H9 (cell line): ENCODE data around the gene YBX1. TPM values are rescaled to one million over a fixed set of nuclear protein-coding genes. Genes with fewer than 3 reads are reported as not detected.
A peak's percentile ranks its signal among the peaks of the same experiment; 100 is the strongest.

Source experiments
- DNase-seq: peaks from one replicate; pipeline ENCODE4 v3.0.0-alpha.2; 2017
- H2AFZ ChIP-seq: one replicate; pipeline ENCODE4 v1.6.1; 2013; ENCODE audit warnings: mild to moderate bottlenecking, low read length, control low read depth, moderate library complexity
- H2AK5ac ChIP-seq: 2 replicates; pipeline ENCODE4 v1.6.1; 2013; ENCODE audit warnings: low read length, control low read depth, mixed read lengths; ENCODE audit not compliant: insufficient read length
- H2BK120ac ChIP-seq: one replicate; pipeline ENCODE4 v1.6.1; 2013; ENCODE audit warnings: low read depth, mild to moderate bottlenecking, low read length, control low read depth, inconsistent platforms; ENCODE audit not compliant: poor library complexity, severe bottlenecking
- H2BK12ac ChIP-seq: 2 replicates; pipeline ENCODE4 v1.6.1; 2013; ENCODE audit warnings: low read length, control low read depth, mixed read lengths, low read depth; ENCODE audit not compliant: insufficient read length
- H2BK15ac ChIP-seq: 2 replicates; pipeline ENCODE4 v1.6.1; 2013; ENCODE audit warnings: low read depth, low read length, control low read depth
- H2BK20ac ChIP-seq: one replicate; pipeline ENCODE4 v1.6.1; 2013; ENCODE audit warnings: low read depth, mild to moderate bottlenecking, low read length, control low read depth, inconsistent platforms; ENCODE audit not compliant: poor library complexity, severe bottlenecking
- H2BK5ac ChIP-seq: 2 replicates; pipeline ENCODE4 v1.6.1; 2013; ENCODE audit warnings: low read length, control low read depth, mixed read lengths; ENCODE audit not compliant: insufficient read length
- H3K14ac ChIP-seq: 2 replicates; pipeline ENCODE4 v1.6.1; 2013; ENCODE audit warnings: low read length, control low read depth; ENCODE audit not compliant: insufficient read depth
- H3K18ac ChIP-seq: 2 replicates; pipeline ENCODE4 v1.6.1; 2013; ENCODE audit warnings: low read depth, mild to moderate bottlenecking, mixed read lengths, low read length, control low read depth; ENCODE audit not compliant: insufficient read length
- H3K23ac ChIP-seq: 2 replicates; pipeline ENCODE4 v1.6.1; 2013; ENCODE audit warnings: low read length, control low read depth, mixed read lengths, low read depth; ENCODE audit not compliant: insufficient read length
- H3K23me2 ChIP-seq: 2 replicates; pipeline ENCODE4 v1.6.1; 2013; ENCODE audit warnings: low read depth, mild to moderate bottlenecking, mixed read lengths, low read length, control low read depth; ENCODE audit not compliant: insufficient read length, poor library complexity, severe bottlenecking
- H3K27ac ChIP-seq: 2 replicates; pipeline ENCODE4 v1.5.1; 2013; ENCODE audit warnings: low read length, control low read depth, mixed read lengths, low read depth; ENCODE audit not compliant: insufficient read length
- H3K27me3 ChIP-seq: 2 replicates; pipeline ENCODE4 v1.6.1; 2013; ENCODE audit warnings: low read length, control low read depth, inconsistent platforms; ENCODE audit not compliant: insufficient read depth
- H3K4ac ChIP-seq: 2 replicates; pipeline ENCODE4 v1.6.1; 2013; ENCODE audit warnings: low read depth, mild to moderate bottlenecking, control low read depth, inconsistent platforms, low read length, moderate library complexity
- H3K4me1 ChIP-seq: 2 replicates; pipeline ENCODE4 v1.6.1; 2013; ENCODE audit warnings: low read length, control low read depth, inconsistent platforms; ENCODE audit not compliant: insufficient read depth
- H3K4me2 ChIP-seq: 2 replicates; pipeline ENCODE4 v1.6.1; 2013; ENCODE audit warnings: low read length, control low read depth, mixed read lengths; ENCODE audit not compliant: insufficient read length, insufficient read depth
- H3K56ac ChIP-seq: 2 replicates; pipeline ENCODE4 v1.6.1; 2013; ENCODE audit warnings: low read depth, mild to moderate bottlenecking, mixed read lengths, low read length, control low read depth; ENCODE audit not compliant: insufficient read length
- H3K79me1 ChIP-seq: 2 replicates; pipeline ENCODE4 v1.6.1; 2013; ENCODE audit warnings: low read depth, mild to moderate bottlenecking, moderate library complexity, low read length, control low read depth, inconsistent platforms; ENCODE audit not compliant: insufficient read depth, poor library complexity, severe bottlenecking
- H3K79me2 ChIP-seq: 2 replicates; pipeline ENCODE4 v1.6.1; 2013; ENCODE audit warnings: low read length, control low read depth, inconsistent platforms; ENCODE audit not compliant: insufficient read depth
- H3K9ac ChIP-seq: 2 replicates; pipeline ENCODE4 v1.6.1; 2013; ENCODE audit warnings: low read length, control low read depth, mixed read lengths; ENCODE audit not compliant: insufficient read length; ENCODE audit errors: extremely low read depth
- H3K9me3 ChIP-seq: one replicate; pipeline ENCODE4 v1.6.1; 2013; ENCODE audit warnings: low read depth, low read length, inconsistent platforms; ENCODE audit not compliant: control insufficient read depth
- H3T11ph ChIP-seq: one replicate; pipeline ENCODE4 v1.6.1; 2013; ENCODE audit warnings: mild to moderate bottlenecking, low read length, control low read depth, inconsistent platforms
- H4K20me1 ChIP-seq: one replicate; pipeline ENCODE4 v1.6.1; 2013; ENCODE audit not compliant: control insufficient read depth, insufficient read length, insufficient read depth
- H4K5ac ChIP-seq: 2 replicates; pipeline ENCODE4 v1.6.1; 2013; ENCODE audit warnings: low read depth, mild to moderate bottlenecking, mixed read lengths, low read length, control low read depth; ENCODE audit not compliant: insufficient read length
- H4K8ac ChIP-seq: replicated peaks from 2 replicates; pipeline ENCODE4 v1.6.1; 2013; ENCODE audit warnings: low read length, control low read depth, mixed read lengths, low read depth; ENCODE audit not compliant: insufficient read length
- H4K91ac ChIP-seq: 2 replicates; pipeline ENCODE4 v1.6.1; 2013; ENCODE audit warnings: low read depth, mild to moderate bottlenecking, moderate library complexity, mixed read lengths, low read length, control low read depth; ENCODE audit not compliant: insufficient read length
- H3K27ac Mint-ChIP-seq, 3 experiments: 2 replicates in 2 of 3; 3 replicates in 1 of 3; pipeline ENCODE4 v1.8.0; 2020 to 2021; ENCODE audit warnings: mixed read lengths in 3 of 3, mild to moderate bottlenecking in 1 of 3, moderate library complexity in 1 of 3
- H3K27me3 Mint-ChIP-seq: 2 replicates; pipeline ENCODE4 v1.8.0; 2021; ENCODE audit warnings: low read depth, mild to moderate bottlenecking, moderate library complexity, mixed read lengths
- H3K36me3 Mint-ChIP-seq, 3 experiments: 2 replicates in 2 of 3; 3 replicates in 1 of 3; pipeline ENCODE4 v1.8.0; 2020 to 2021; ENCODE audit warnings: low read depth in 3 of 3, mixed read lengths in 3 of 3; ENCODE audit not compliant: insufficient read depth in 1 of 3
- H3K4me1 Mint-ChIP-seq, 2 experiments: 2 replicates each; pipeline ENCODE4 v1.8.0; 2020; ENCODE audit warnings: mixed read lengths in 2 of 2
- H3K4me3 Mint-ChIP-seq, 2 experiments: 2 replicates in 1 of 2; 3 replicates in 1 of 2; pipeline ENCODE4 v1.8.0; 2020 to 2021; ENCODE audit warnings: mild to moderate bottlenecking in 2 of 2, mixed read lengths in 2 of 2, moderate library complexity in 1 of 2
- H3K9me3 Mint-ChIP-seq, 2 experiments: 2 replicates in 1 of 2; 3 replicates in 1 of 2; pipeline ENCODE4 v1.8.0; 2020; ENCODE audit warnings: mild to moderate bottlenecking in 2 of 2, mixed read lengths in 2 of 2, moderate library complexity in 1 of 2
- CTCF ChIP-seq: fragments of 200-600 bp; sonication (generic); conservative IDR thresholded peaks from 3 replicates; pipeline ENCODE4 v1.8.0; 2021; ENCODE audit warnings: antibody characterized with exemption, mild to moderate bottlenecking
- WGBS: extraction: QIAGEN DNeasy Blood & Tissue Kit; methylation state at CpG from one replicate; pipeline ENCODE4 v1.1.7; 2013; ENCODE audit warnings: missing lambda C conversion rate, low lambda C conversion rate, mixed read lengths; ENCODE audit not compliant: insufficient read length; ENCODE audit errors: extremely low coverage; 5-methylcytosine and 5-hydroxymethylcytosine counted together
- total RNA-seq: library from RNA; stranded (reverse); gene quantifications from 2 replicates; pipeline ENCODE4 v1.2.1, GENCODE V29; 2021

The YBX1 gene
- total RNA-seq, 1 experiment from 2014 or later = 1,019 TPM

GRCh38 chr1:42690477-42691156, 8.4 kb downstream of the YBX1 start:
- TF ChIP-seq CTCF = peak; percentile 19; the same call in 1 of the 3 replicates
- H3K79me2 ChIP-seq = peaks cover 79% of the 10 kb centered on the region
- no peak overlapping the region for H3K4me2 ChIP-seq
- H3K4me1 ChIP-seq = no peaks in the 10 kb centered on the region
- no peak overlapping the region for H2BK5ac ChIP-seq
- H3K4me1 Mint-ChIP-seq = peaks cover 53 to 60% of the 10 kb centered on the region in 2 experiments
- no peak overlapping the region for H3K18ac ChIP-seq
- no peak overlapping the region for H3T11ph ChIP-seq
- no peak overlapping the region for H4K91ac ChIP-seq
- H3K27me3 Mint-ChIP-seq = no peaks in the 10 kb centered on the region
- H2BK20ac ChIP-seq = no peak overlapping the region
- no peak overlapping the region for H3K23ac ChIP-seq
- no peak overlapping the region for H2BK12ac ChIP-seq
- H3K56ac ChIP-seq = no peak overlapping the region
- H3K27ac ChIP-seq = no peak overlapping the region
- no peaks in the 10 kb centered on the region for H3K23me2 ChIP-seq
- no peak overlapping the region for H3K14ac ChIP-seq
- no CpG with 5 or more reads among the region's 1 CpG for WGBS
- no peaks in the 10 kb centered on the region for H3K9me3 Mint-ChIP-seq
- peaks cover 18 to 58% (median 52%) of the 10 kb centered on the region in 3 experiments for H3K36me3 Mint-ChIP-seq
- no peaks in the 10 kb centered on the region for H3K9me3 ChIP-seq
- H4K20me1 ChIP-seq = no peaks in the 10 kb centered on the region
- H2BK120ac ChIP-seq = no peak overlapping the region
- H3K4ac ChIP-seq = no peak overlapping the region
- no peak overlapping the region for H2AK5ac ChIP-seq
- no peak overlapping the region for H2AFZ ChIP-seq
- H4K8ac ChIP-seq = no peak overlapping the region
- no peak overlapping the region for H2BK15ac ChIP-seq
- no peak overlapping the region for H3K9ac ChIP-seq
- H3K27ac Mint-ChIP-seq = no peak overlapping the region
- H4K5ac ChIP-seq = no peak overlapping the region
- no peaks in the 10 kb centered on the region for H3K27me3 ChIP-seq
- H3K4me3 Mint-ChIP-seq = no peak overlapping the region
- peaks cover 6% of the 10 kb centered on the region for H3K79me1 ChIP-seq
- DNase-seq = no peak
